Suppressor macrophage treated with lipopolysaccharide for 1 hour (primary cell): ENCODE results near the gene GLT6D1.

Experiments
- DNase-seq, 3 donors: peaks; one replicate each; pipeline ENCODE4 v3.0.0-alpha.2; 2020 to 2022

GLT6D1 gene

GRCh38 chr9:135607401-135608293 lies 31.7 kb downstream of the GLT6D1 start:
- DNase-seq = no peak

GRCh38 chr9:135606885-135607259 lies 32.5 kb downstream of the GLT6D1 start:
- DNase-seq = no peak

- DNase-seq = no peak
Measured at GRCh38 chr9:135605238-135605781, 34.0 kb downstream of the GLT6D1 start.

GRCh38 chr9:135604437-135605237 lies 34.7 kb downstream of the GLT6D1 start:
- no peak for DNase-seq

- peak; percentile 58 to 76 (median 75) for DNase-seq
Measured at GRCh38 chr9:135602789-135603481, 36.4 kb downstream of the GLT6D1 start.

GRCh38 chr9:135601988-135602387 lies 37.4 kb downstream of the GLT6D1 start:
- DNase-seq = no peak

- no peak for DNase-seq
Measured at GRCh38 chr9:135600296-135600817, 39.0 kb downstream of the GLT6D1 start.

- no peak for DNase-seq
Measured at GRCh38 chr9:135596211-135596610, 43.1 kb downstream of the GLT6D1 start.

GRCh38 chr9:135592625-135593024 lies 46.7 kb downstream of the GLT6D1 start:
- no peak for DNase-seq

GRCh38 chr9:135592331-135592590 lies 47.1 kb downstream of the GLT6D1 start:
- no peak for DNase-seq

GRCh38 chr9:135591506-135592330 lies 47.6 kb downstream of the GLT6D1 start:
- DNase-seq = no peak

GRCh38 chr9:135590486-135591079 lies 48.8 kb downstream of the GLT6D1 start:
- no peak for DNase-seq

GRCh38 chr9:135589596-135590485 lies 49.5 kb downstream of the GLT6D1 start:
- DNase-seq = no peak

GRCh38 chr9:135588886-135589595 lies 50.3 kb downstream of the GLT6D1 start:
- no peak for DNase-seq

GRCh38 chr9:135588371-135588770 lies 51.0 kb downstream of the GLT6D1 start:
- no peak for DNase-seq

- DNase-seq = no peak
Measured at GRCh38 chr9:135587658-135588057, 51.7 kb downstream of the GLT6D1 start.

GRCh38 chr9:135586601-135587109 lies 52.7 kb downstream of the GLT6D1 start:
- DNase-seq = no peak

GRCh38 chr9:135584934-135585333 lies 54.4 kb downstream of the GLT6D1 start:
- DNase-seq = no peak

GRCh38 chr9:135584371-135584770 lies 55.0 kb downstream of the GLT6D1 start:
- DNase-seq = no peak

- no peak for DNase-seq
Measured at GRCh38 chr9:135583688-135584011, 55.7 kb downstream of the GLT6D1 start.
